Activated T-helper 1 cell treated with Interleukin-2 at 50 U/mL for 16 hours (primary cell): Measurements from ENCODE around the gene USP17L24.
"Not testable (repeated sequence)": the region's sequence is repeated elsewhere in the genome, so short reads cannot be mapped to it uniquely, and the experiment has no call there.

ENCODE experiments used
- DNase-seq: peaks from one replicate; pipeline ENCODE4 v3.0.0-alpha.2; 2020; ENCODE audit warnings: low read depth

USP17L24 gene, protein sequence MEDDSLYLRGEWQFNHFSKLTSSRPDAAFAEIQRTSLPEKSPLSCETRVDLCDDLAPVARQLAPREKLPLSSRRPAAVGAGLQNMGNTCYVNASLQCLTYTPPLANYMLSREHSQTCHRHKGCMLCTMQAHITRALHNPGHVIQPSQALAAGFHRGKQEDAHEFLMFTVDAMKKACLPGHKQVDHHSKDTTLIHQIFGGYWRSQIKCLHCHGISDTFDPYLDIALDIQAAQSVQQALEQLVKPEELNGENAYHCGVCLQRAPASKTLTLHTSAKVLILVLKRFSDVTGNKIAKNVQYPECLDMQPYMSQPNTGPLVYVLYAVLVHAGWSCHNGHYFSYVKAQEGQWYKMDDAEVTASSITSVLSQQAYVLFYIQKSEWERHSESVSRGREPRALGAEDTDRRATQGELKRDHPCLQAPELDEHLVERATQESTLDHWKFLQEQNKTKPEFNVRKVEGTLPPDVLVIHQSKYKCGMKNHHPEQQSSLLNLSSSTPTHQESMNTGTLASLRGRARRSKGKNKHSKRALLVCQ

GRCh38 chr4:9324865-9325264 is at the start of gene USP17L24:
TSS of gene USP17L24 (plus strand) at chr4:9325165. CDS start at chr4:9325165, 0 bp downstream.
- DNase-seq = not testable (repeated sequence)

GRCh38 chr4:9324191-9324590 is 774 bp upstream of the USP17L24 start:
- not testable (repeated sequence) for DNase-seq

GRCh38 chr4:9329611-9330010 is 4.6 kb downstream of the USP17L24 start, which contains the start of gene USP17L25:
TSS of gene USP17L25 (plus strand) at chr4:9329911. CDS start at chr4:9329911, 0 bp downstream.
- DNase-seq = not testable (repeated sequence)

DNA sequence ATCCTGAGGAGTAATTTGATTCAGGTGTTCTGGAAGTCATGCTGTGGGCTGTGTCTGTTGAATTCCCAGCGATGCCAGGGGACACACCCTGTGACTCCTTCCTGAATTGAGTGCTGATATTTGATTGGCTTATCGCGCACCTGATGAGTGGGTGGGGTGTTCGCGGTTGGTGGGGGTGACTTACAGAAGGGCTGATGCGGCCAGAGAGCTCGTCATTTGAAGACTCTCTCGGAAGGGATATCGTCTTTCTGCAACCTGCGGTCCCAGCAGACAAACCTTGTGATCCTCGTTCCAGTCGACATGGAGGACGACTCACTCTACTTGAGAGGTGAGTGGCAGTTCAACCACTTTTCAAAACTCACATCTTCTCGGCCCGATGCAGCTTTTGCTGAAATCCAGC is 9.4 kb downstream of the USP17L24 start, which contains the start of gene USP17L26:
Gene USP17L26, plus strand, starts transcription at position 301 of the 400 bp plus-strand sequence. Its CDS starts 0 bp downstream, at position 301.
- DNase-seq = not testable (repeated sequence)

- not testable (repeated sequence) for DNase-seq
These were observed 14.1 kb downstream of the USP17L24 start, which contains the start of gene USP17L5 for GRCh38 chr4:9339103-9339502. TSS of gene USP17L5 (plus strand) at chr4:9339403. CDS start at chr4:9339403, 0 bp downstream.

- not testable (repeated sequence) for DNase-seq
These were observed 18.9 kb downstream of the USP17L24 start, which contains the start of gene USP17L27 for GRCh38 chr4:9343848-9344247. TSS of gene USP17L27 (plus strand) at chr4:9344148. CDS start at chr4:9344148, 0 bp downstream.

DNA sequence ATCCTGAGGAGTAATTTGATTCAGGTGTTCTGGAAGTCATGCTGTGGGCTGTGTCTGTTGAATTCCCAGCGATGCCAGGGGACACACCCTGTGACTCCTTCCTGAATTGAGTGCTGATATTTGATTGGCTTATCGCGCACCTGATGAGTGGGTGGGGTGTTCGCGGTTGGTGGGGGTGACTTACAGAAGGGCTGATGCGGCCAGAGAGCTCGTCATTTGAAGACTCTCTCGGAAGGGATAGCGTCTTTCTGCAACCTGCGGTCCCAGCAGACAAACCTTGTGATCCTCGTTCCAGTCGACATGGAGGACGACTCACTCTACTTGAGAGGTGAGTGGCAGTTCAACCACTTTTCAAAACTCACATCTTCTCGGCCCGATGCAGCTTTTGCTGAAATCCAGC is 23.6 kb downstream of the USP17L24 start, which contains the start of gene USP17L28:
Gene USP17L28, plus strand, starts transcription at position 301 of the 400 bp plus-strand sequence. Its CDS starts 0 bp downstream, at position 301.
- DNase-seq = not testable (repeated sequence)

GRCh38 chr4:9350866-9351265 is 25.9 kb downstream of the USP17L24 start:
- not testable (repeated sequence) for DNase-seq

DNA sequence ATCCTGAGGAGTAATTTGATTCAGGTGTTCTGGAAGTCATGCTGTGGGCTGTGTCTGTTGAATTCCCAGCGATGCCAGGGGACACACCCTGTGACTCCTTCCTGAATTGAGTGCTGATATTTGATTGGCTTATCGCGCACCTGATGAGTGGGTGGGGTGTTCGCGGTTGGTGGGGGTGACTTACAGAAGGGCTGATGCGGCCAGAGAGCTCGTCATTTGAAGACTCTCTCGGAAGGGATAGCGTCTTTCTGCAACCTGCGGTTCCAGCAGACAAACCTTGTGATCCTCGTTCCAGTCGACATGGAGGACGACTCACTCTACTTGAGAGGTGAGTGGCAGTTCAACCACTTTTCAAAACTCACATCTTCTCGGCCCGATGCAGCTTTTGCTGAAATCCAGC is 28.4 kb downstream of the USP17L24 start, which contains the start of gene USP17L29:
Gene USP17L29, plus strand, starts transcription at position 301 of the 400 bp plus-strand sequence. Its CDS starts 0 bp downstream, at position 301.
- not testable (repeated sequence) for DNase-seq

- DNase-seq = not testable (repeated sequence)
These were observed 37.9 kb downstream of the USP17L24 start, which contains the start of gene USP17L30 for GRCh38 chr4:9362829-9363228. TSS of gene USP17L30 (plus strand) at chr4:9363129. CDS start at chr4:9363129, 0 bp downstream.
